Central memory CD8-positive, alpha-beta T cell (primary cell): Measurements from ENCODE around the gene MAGEL2.
"Not testable (repeated sequence)": the region's sequence is repeated elsewhere in the genome, so short reads cannot be mapped to it uniquely, and the experiment has no call there.

ENCODE experiments used
- ATAC-seq: fragments of 150-1000 bp; cut with Tn5 transposase; replicated peaks from 2 replicates; pipeline ENCODE4 v1.10.0; 2022; ENCODE audit warnings: mild to moderate bottlenecking, moderate FRiP score, moderate number of reproducible peaks; ENCODE audit not compliant: poor library complexity, severe bottlenecking; ENCODE audit errors: extremely low read depth
- DNase-seq, 2 donors: peaks; one replicate each; pipeline ENCODE4 v3.0.0; 2021; ENCODE audit warnings: low spot score in 2 of 2
- H3K27ac Mint-ChIP-seq: one replicate; pipeline ENCODE4 v1.8.0; 2022; ENCODE audit warnings: low read depth, mild to moderate bottlenecking, moderate library complexity, mixed read lengths
- H3K27me3 Mint-ChIP-seq: one replicate; pipeline ENCODE4 v1.8.0; 2022; ENCODE audit warnings: mixed read lengths
- H3K36me3 Mint-ChIP-seq: one replicate; pipeline ENCODE4 v1.8.0; 2022; ENCODE audit warnings: mild to moderate bottlenecking, moderate library complexity, mixed read lengths; ENCODE audit not compliant: insufficient read depth
- H3K4me1 Mint-ChIP-seq: one replicate; pipeline ENCODE4 v1.8.0; 2022; ENCODE audit warnings: mixed read lengths
- H3K4me3 Mint-ChIP-seq: one replicate; pipeline ENCODE4 v1.8.0; 2022; ENCODE audit warnings: mild to moderate bottlenecking, moderate library complexity, mixed read lengths
- H3K9me3 Mint-ChIP-seq: one replicate; pipeline ENCODE4 v1.8.0; 2022; ENCODE audit warnings: mixed read lengths

Gene MAGEL2

DNA sequence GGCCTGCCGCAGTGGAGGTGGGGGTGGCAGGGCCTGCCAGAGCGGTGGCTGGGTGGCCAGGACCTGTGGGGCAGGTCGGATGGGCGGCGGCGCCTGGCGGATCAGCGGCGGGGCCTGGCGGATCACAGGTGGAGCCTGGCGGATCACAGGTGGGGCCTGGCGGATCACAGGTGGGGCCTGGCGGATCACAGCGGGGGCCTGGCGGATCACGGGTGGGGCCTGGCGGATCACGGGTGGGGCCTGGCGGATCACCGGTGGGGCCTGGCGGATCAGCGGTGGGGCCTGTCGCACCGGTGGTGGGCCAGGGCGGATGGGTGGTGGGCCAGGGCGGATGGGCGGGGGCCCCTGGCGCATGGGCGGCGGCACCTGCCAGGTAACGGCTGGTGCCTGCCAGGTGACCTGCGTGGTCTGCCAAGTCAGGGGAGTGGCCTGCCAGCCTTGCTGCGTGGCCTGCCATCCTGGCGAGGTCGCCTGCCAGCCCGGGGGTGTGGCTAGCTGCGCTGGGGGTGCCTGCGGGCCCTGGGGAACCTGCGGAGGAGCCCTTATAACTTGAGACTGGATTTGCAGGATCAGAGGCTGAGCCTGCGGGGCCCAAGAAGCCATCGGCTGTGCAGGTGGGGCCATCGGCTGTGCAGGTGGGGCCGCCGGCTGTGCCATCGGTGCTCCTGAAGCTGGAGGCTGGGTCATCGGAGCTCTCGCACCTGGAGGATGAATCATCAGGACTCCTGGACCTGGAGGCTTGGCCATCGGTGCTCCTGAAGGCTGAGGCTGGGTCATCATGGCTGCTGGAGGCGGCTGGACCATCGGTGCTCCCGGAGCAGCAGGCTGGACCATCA lies 1.3 kb downstream of the MAGEL2 start:
- Mint-ChIP-seq H3K4me3 (no peak overlapping the region), H3K4me1 (no peaks in the 10 kb centered on the region), H3K27ac (no peak overlapping the region), H3K27me3 (no peaks in the 10 kb centered on the region), H3K9me3 (no peaks in the 10 kb centered on the region), H3K36me3 (no peaks in the 10 kb centered on the region)
- DNase-seq (no peak), ATAC-seq (no peak)

DNA sequence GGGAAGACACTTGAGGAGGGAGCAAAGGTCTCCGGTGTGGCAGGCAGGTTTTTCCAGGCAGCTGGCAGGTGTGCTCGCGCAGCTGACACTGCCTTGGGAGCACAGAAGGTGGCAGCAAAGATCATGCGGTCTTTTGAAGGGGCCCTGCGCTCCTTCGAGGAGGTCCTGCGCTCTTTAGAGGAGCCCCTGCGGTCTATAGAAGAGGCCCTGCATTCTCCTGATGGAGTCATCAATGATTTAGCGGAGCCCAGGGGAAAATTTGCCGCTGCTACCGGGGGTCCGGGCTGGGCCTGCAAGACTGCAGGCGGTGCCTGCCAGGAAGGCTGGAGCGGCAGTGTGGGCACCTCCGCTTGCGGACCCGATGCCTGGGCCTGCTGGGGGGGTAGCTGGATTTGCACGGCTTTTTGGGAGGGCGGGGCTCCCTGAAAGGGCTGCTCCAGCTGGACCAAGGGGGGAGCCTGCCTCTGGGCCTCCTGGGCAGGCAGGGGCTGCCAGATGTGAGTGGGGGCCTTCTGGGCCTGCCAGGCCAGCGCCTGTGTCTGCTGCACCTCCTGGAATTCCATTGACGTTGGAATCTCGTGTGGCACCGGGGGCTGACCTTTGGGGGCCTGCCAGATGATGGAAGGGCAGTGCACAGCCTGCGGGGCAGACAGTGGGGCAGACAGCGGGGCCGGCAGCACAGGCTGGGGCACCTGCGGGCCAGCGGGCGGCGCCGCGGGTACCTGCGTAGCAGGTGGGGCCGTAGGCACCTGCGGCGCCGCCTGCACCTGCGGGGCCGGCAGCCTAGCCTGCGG lies 2.1 kb downstream of the MAGEL2 start:
- DNase-seq (no peak), ATAC-seq (no peak)
- no peaks in the 10 kb centered on the region for H3K4me1 Mint-ChIP-seq
- H3K9me3 Mint-ChIP-seq = no peaks in the 10 kb centered on the region
- no peaks in the 10 kb centered on the region for H3K36me3 Mint-ChIP-seq
- no peaks in the 10 kb centered on the region for H3K27me3 Mint-ChIP-seq
- H3K27ac Mint-ChIP-seq = no peak overlapping the region
- H3K4me3 Mint-ChIP-seq = no peak overlapping the region

DNA sequence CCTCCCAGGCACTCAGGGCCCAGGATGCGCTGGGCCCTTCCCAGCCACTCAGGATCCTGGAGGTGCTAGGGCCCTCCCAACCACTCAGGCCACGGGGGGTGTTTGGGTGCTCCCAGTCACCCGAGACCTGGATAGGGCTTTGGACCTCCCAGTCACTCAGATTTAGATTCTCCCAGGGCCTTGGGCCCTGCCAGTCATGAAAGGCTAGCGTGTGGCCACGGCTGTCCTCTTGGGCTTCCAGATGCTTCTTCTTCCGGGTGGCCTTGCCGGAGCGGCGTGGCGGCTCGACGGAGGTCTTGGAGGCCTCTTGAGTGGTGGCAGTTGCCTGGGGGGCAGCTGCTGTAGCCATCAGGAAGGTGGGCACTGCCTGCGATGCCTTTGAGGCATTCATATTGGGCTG lies 2.8 kb downstream of the MAGEL2 start:
- Mint-ChIP-seq H3K9me3 (no peaks in the 10 kb centered on the region), H3K36me3 (no peaks in the 10 kb centered on the region), H3K4me1 (no peaks in the 10 kb centered on the region), H3K27me3 (no peaks in the 10 kb centered on the region), H3K4me3 (no peak overlapping the region), H3K27ac (no peak overlapping the region)
- no peak for DNase-seq
- ATAC-seq = no peak

DNA sequence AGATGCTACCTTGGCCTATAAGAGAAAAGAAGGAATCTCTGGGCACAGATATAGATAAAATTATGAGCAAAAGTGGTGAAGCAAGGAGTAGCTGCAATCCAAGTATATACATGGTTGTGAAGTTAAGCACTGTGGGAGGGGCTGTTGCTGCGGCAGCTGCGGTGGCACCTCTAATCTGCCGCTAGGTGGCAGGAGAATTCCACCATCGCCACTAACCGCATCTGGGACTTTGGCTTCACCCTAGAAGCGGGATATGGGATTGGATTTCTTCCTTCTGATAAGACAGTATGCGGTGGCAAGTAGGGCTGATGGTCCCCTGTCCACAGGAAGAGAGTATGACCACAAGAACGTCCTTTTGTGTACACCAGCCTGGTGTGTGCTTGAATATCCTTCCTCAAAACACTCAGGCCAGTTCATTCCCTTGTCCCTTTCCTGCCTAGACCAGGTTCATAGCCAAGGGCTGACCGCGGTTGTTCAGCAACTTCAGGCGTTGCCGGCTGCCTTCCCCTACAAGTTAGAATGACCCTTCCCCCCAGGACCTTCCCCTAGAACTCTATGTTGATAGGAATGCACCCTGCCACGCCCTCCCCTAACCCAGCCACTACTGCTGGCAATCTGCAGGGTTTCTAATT lies 5.1 kb downstream of the MAGEL2 start:
- Mint-ChIP-seq H3K27me3 (no peaks in the 10 kb centered on the region), H3K27ac (no peak overlapping the region), H3K4me1 (no peaks in the 10 kb centered on the region), H3K36me3 (no peaks in the 10 kb centered on the region), H3K9me3 (no peaks in the 10 kb centered on the region), H3K4me3 (no peak overlapping the region)
- ATAC-seq = no peak
- no peak for DNase-seq

DNA sequence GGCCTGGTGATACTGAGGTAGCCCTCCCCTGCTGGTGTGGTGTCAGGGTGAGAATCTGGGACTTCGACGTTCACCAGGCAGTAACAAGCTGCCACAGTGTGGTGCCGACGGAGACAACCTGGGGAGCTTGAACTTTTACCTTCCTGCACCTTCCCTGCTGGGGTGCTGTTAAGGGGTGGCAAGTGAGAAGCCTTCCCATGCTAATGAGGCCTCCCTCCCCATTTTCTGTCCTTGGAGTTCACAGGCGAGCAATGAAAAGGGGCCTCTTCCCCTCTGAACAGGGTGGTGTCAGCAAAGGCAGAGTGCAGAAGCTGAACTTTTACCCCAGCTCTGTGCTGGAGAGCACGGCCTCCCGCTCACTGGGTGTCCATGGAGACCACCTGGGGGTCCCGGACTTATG lies 13.5 kb downstream of the MAGEL2 start:
- ATAC-seq (no peak), DNase-seq (no peak)
- Mint-ChIP-seq H3K4me1 (no peaks in the 10 kb centered on the region), H3K27me3 (no peaks in the 10 kb centered on the region), H3K9me3 (no peaks in the 10 kb centered on the region), H3K4me3 (no peak overlapping the region), H3K27ac (no peak overlapping the region), H3K36me3 (no peaks in the 10 kb centered on the region)

DNA sequence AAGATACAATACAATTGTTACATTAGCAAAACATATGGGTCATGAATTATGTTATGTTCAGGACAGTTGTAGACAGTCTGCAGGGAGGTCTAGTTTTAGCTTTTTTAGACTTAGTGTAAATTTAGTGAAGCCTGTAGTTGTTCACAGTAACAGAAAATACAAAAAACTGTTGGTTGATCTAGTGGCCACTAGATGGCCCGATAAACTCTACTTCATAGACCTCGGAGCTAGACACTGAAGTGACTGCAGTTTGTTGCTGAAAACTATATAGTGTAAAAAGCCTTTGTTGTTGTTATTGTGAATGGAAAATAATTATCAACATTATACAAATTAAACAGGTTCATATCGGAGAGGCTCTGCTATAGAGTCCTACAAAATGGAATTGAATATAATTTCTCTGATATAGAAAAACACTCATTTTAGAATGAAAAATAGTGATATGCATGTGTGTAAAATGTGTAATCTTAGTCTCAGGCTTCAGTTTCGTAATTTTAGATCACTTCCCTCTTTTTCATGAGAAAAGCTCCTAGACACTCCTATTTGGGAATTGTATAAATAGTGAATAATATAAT lies 18.3 kb downstream of the MAGEL2 start:
- H3K9me3 Mint-ChIP-seq = no peaks in the 10 kb centered on the region
- no peaks in the 10 kb centered on the region for H3K4me1 Mint-ChIP-seq
- H3K27ac Mint-ChIP-seq = no peak overlapping the region
- no peak overlapping the region for H3K4me3 Mint-ChIP-seq
- H3K36me3 Mint-ChIP-seq = no peaks in the 10 kb centered on the region
- peaks cover 13% of the 10 kb centered on the region for H3K27me3 Mint-ChIP-seq
- no peak for DNase-seq
- no peak for ATAC-seq

DNA sequence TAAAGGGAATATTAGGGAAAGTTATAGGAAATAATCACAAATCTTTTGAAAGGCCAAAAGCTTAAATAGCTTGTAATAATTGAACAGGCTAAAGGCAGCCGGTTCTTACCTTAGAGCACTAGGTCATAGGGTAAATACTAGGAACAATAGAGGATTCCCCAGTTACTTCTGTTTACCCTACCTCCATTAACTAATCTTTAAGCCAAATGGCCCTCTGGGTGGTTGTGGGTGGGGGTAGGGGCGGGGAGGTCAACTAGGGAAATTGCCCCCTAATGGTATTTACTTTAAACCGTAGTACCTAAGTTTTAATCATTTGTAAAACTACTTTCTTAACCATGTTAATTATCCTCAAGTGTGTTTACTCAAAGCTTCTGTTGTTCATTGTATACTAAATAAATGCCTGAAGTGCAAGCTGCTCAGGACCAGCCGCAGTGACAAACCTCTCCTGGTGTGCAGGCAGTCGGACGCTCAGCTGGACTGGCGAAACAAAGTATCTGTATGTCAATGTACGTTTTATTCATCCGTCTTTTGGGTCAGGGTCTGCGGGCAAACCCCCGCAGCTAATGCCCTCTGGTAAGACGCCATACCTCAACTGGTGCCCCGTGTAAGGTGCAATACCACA lies 18.9 kb downstream of the MAGEL2 start:
- H3K4me3 Mint-ChIP-seq = no peak overlapping the region
- no peak overlapping the region for H3K27ac Mint-ChIP-seq
- no peaks in the 10 kb centered on the region for H3K36me3 Mint-ChIP-seq
- no peak for ATAC-seq
- no peaks in the 10 kb centered on the region for H3K4me1 Mint-ChIP-seq
- peaks cover 13% of the 10 kb centered on the region for H3K27me3 Mint-ChIP-seq
- DNase-seq = no peak
- no peaks in the 10 kb centered on the region for H3K9me3 Mint-ChIP-seq

DNA sequence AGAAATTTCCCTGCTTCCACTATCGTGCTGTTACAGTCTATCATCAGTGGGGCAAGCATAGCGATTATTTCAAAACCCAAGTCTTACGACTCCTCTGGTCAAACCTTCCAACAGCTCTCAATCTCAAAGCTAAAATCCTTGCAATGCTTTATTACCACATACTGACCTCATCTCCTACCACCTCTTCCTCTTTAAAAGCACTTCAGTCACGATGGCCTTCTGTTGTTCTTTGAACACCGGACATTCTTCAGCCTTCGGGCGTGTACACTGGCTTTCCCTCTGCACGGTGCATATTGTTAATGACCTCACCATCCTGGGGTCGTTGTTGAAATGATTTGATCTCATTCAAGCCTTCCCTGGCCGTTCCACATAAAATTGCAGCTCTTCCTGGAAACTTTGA lies 31.1 kb downstream of the MAGEL2 start:
- Mint-ChIP-seq H3K4me3 (no peak overlapping the region), H3K27me3 (no peaks in the 10 kb centered on the region), H3K27ac (no peak overlapping the region), H3K36me3 (no peaks in the 10 kb centered on the region), H3K9me3 (peaks cover 10% of the 10 kb centered on the region), H3K4me1 (no peaks in the 10 kb centered on the region)
- DNase-seq = no peak
- ATAC-seq = no peak

DNA sequence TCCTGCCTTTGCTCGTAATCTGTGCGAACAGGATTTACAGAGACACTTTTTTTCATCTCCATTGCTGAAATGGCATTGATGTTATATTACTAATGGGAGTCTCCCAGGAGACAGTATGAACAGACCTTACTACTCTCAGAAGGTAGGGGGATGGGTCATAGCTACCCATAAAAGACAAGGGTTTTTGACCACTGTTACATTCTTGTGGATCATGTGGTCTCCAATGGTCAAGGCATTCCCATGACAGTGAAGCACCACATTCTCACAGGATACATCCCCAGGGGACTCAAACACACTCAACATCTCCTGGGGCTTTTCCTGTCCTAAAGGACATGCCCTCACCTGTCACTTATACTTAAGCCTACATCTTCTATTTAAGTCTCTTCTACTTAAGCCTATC lies 41.4 kb downstream of the MAGEL2 start:
- no peak overlapping the region for H3K4me3 Mint-ChIP-seq
- H3K9me3 Mint-ChIP-seq = peaks cover 18% of the 10 kb centered on the region
- H3K27me3 Mint-ChIP-seq = no peaks in the 10 kb centered on the region
- H3K27ac Mint-ChIP-seq = no peak overlapping the region
- DNase-seq (no peak), ATAC-seq (no peak)
- H3K36me3 Mint-ChIP-seq = no peaks in the 10 kb centered on the region
- no peaks in the 10 kb centered on the region for H3K4me1 Mint-ChIP-seq

DNA sequence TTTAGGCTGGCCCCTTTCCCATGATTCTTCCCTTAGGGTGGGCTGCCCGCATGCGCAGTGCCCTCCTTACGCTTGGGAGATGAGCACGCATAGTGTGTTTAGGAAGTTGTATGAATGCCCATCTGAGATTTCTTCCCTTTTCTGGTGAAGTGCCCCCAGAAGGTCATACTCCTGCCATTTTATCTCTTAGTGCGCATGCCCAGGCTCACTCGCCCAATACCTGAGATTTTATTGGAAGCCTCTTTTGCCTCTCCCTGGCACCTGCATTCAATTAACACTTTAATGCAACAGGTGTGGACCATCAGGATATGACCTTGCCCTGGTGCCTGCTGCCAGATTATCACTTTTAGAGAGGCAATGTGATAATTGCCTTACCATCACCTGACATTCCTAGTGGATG lies 45.5 kb downstream of the MAGEL2 start:
- Mint-ChIP-seq H3K4me1 (no peaks in the 10 kb centered on the region), H3K27ac (no peak overlapping the region), H3K9me3 (peaks cover 9% of the 10 kb centered on the region), H3K27me3 (no peaks in the 10 kb centered on the region), H3K36me3 (no peaks in the 10 kb centered on the region), H3K4me3 (no peak overlapping the region)
- no peak for ATAC-seq
- no peak for DNase-seq

DNA sequence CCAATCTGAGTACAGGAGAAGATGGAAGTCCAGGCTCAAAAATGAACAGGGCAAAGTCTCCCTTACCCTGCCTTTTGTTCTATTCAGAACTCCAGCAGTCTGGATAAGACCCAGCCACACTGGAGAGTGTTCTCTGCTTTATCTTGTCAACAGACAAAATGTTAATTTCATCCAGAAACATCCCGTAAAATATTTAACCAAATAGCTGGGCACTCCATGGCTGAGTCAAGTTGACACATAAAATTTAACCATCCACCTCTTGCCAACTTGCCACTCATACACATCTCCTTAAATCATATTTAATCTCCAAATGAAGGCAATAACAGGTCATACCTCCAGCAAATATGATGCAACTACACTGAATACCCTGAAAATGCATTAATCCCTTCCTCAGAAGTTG lies 48.6 kb downstream of the MAGEL2 start:
- no peaks in the 10 kb centered on the region for H3K36me3 Mint-ChIP-seq
- H3K27me3 Mint-ChIP-seq = no peaks in the 10 kb centered on the region
- DNase-seq (no peak), ATAC-seq (no peak)
- no peaks in the 10 kb centered on the region for H3K4me1 Mint-ChIP-seq
- no peak overlapping the region for H3K27ac Mint-ChIP-seq
- no peak overlapping the region for H3K4me3 Mint-ChIP-seq
- peaks cover 15% of the 10 kb centered on the region for H3K9me3 Mint-ChIP-seq

DNA sequence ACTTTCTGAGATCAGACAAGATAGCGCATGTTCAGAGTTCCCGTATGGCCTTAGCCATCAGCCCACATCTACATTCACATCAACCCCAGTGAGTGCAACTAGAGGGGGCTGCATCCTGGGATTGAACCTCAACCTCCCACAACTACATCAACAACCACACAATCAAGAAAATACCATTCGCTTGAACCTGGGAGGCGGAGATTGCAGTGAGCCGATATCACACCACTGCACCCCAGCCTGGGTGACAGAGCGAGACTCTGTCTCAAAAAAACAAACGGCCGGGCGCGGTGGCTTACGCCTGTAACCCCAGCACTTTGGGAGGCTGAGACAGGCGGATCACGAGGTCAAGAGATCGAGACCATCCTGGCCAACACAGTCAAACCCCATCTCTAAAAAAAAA lies 50.4 kb downstream of the MAGEL2 start:
- not testable (repeated sequence) for H3K4me1 Mint-ChIP-seq, H3K27ac Mint-ChIP-seq, H3K4me3 Mint-ChIP-seq, H3K27me3 Mint-ChIP-seq, ATAC-seq, H3K9me3 Mint-ChIP-seq, DNase-seq, H3K36me3 Mint-ChIP-seq
